GM10266 (cell line): ENCODE data around the gene ROMO1.

Experiments used
- DNase-seq: peaks from one replicate; pipeline ENCODE4 v3.0.0; 2012; ENCODE audit errors: extremely low spot score
- CTCF ChIP-seq: IDR thresholded peaks from 2 replicates; pipeline ENCODE4 v1.5.1; 2012; ENCODE audit warnings: mild to moderate bottlenecking, low read depth; ENCODE audit not compliant: control insufficient read depth, insufficient read depth; ENCODE audit errors: missing control alignments

The ROMO1 gene

GRCh38 chr20:35657271-35657670 lies 41.9 kb upstream of the ROMO1 start:
- no peak for TF ChIP-seq CTCF
- no peak for DNase-seq

- no peak for DNase-seq
- no peak for TF ChIP-seq CTCF
Observed at GRCh38 chr20:35660122-35660937, 38.9 kb upstream of the ROMO1 start.

DNA sequence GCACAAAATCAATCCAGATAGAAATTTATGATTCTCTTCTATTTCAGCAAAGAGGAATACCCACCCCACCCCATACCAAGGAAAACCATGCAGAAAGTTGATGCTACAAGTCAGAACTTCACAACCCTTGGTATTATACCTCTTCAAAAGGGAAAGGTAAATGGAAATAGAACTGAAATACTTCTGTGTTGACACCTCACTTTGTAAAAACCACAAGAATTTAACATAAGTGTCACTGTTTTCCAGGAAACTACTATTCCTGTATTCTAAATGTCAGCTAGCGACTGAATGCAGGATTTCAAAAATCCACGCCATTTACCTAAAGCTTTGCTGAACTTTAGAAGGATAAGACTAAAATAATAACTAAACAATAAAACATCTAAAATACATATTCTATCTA lies 38.2 kb upstream of the ROMO1 start:
- no peak for TF ChIP-seq CTCF
- no peak for DNase-seq

GRCh38 chr20:35661908-35662307 lies 37.3 kb upstream of the ROMO1 start:
- no peak for DNase-seq
- TF ChIP-seq CTCF, result no peak

GRCh38 chr20:35662551-35662950 lies 36.7 kb upstream of the ROMO1 start:
- no peak for DNase-seq
- no peak for TF ChIP-seq CTCF

DNA sequence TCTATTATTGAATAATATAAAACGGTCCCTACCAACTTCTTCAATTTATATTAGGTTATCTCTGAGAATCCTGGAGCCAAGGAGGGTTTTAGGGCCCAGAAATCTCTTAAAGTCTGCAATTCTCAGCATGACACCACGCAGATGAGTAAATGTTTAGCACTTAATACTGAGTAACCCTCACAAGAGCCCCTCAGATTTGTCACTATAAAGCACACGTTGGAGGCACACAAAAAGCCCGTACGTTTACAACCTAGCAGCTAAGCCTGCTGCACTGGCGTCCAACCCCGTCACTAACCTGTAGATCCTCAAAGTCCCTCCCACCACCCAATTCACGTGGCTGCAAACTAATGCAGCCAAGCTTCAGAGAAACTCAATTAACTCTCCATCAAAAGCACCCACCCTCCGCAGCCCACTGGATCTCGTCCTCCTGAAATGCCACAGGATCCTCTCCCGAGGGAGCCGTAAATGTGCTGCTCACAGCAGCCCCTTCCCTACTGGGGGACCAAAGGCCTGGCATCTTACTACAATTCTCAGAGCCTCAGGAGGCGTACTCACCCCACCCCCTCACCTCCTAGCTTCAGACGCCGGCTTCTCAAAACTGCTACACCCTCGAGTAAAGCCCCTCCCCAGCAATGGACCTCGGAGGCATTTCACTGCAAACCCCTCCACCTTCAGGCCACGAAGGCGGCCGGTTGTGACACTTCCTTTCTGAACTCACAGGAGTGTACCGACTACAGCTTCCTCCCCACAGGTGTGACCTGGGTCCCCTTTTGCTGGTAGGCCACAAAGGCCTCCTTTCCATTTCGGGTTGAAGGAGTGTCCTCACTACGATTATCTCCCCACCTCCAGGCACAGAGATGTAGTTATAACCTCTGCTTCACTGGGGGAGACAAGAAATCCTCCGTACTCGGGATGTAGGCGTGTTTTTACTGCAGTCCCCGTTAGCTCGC lies 35.4 kb upstream of the ROMO1 start:
- TF ChIP-seq CTCF, result no peak
- DNase-seq, result peak; percentile 46

- TF ChIP-seq CTCF, result no peak
- peak; percentile 96 for DNase-seq
Observed at GRCh38 chr20:35664466-35665206, 34.6 kb upstream of the ROMO1 start, which contains the start of the genes CPNE1 and RBM12. Gene CPNE1, minus strand, starts transcription at chr20:35664900. Its CDS starts 31,977 bp downstream, at chr20:35632923. Gene RBM12, minus strand, starts transcription at chr20:35664900. Its CDS starts 9,578 bp downstream, at chr20:35655322.
